Erythroblast (primary cell): ENCODE results near the gene PITX2.

Experiments used
- GATA1 ChIP-seq: IDR thresholded peaks from 2 replicates; pipeline ENCODE4 v1.6.1; 2011; ENCODE audit warnings: low read depth, mild to moderate bottlenecking, control low read depth, low read length, moderate library complexity
- POLR2A ChIP-seq: IDR thresholded peaks from 2 replicates; pipeline ENCODE4 v1.6.1; 2011; ENCODE audit warnings: mild to moderate bottlenecking, low read length

DNA sequence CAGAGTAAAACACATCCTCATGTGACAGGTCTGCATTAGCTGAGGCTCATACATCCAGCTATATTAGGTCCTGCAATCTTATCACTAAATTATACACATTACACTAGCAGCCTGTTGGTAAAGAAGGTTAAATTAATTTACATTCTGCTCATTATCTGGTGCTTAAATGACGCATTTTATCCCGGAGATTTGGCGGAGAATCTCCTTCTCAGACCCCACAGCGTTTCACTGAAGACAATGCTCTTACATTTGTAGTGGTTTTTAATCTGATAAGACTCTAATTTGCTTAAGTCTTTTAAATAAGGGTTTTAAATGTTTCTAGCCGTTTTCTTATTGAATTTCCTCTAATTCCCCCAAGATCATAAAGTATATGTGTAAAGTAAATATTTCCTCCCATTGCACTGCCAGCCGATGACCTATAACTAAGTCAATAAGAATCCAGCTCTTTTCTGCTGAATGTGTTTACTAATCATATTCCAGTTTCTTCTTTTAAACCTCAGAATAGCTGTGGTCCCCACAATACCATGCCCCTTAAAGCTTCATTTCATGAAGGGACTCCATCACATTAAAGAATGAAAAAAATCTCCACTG lies 2.1 kb upstream of the PITX2 start:
- no peak for TF ChIP-seq POLR2A
- no peak for TF ChIP-seq GATA1
